Endothelial cell of umbilical vein (primary cell): ENCODE measurements around the gene CDYL. TPM values are rescaled to one million over a fixed set of nuclear protein-coding genes. Genes with fewer than 3 reads are reported as not detected.

Source experiments
- BruUV-seq: library from RNA; stranded (reverse); fragments of 400-500 nt; replicated peaks from 2 replicates; lab custom pipeline; 2021; lab: Mats Ljungman, UMichigan
- CTCF ChIA-PET: fragments of 300-600, 350-600 bp; sonication (Branson Sonifier 250); formaldehyde crosslinking; loops from one replicate; lab custom pipeline; 2021; ENCODE audit warnings: antibody characterized with exemption, inconsistent platforms; lab: Charles Lee
- POLR2A ChIA-PET: fragments of 300-600, 350-600 bp; sonication (Branson Sonifier 250); formaldehyde crosslinking; loops from one replicate; lab custom pipeline; 2021; ENCODE audit warnings: antibody characterized with exemption, inconsistent platforms; lab: Charles Lee
- DNase-seq: peaks from one replicate; pipeline ENCODE4 v3.0.0-alpha.2; 2011; ENCODE audit warnings: low read depth, low spot score
- FAIRE-seq: peaks from 2 replicates; lab custom pipeline; 2011; peaks lifted over from hg19 to GRCh38; lab: Jason Lieb, UNC
- H2AFZ ChIP-seq: 2 replicates; pipeline ENCODE4 v1.6.0; 2012; ENCODE audit warnings: low read depth, low read length, control low read depth, inconsistent platforms
- H3K27ac ChIP-seq: 2 replicates; pipeline ENCODE4 v1.5.1; 2011; ENCODE audit warnings: low read depth, mild to moderate bottlenecking, control low read depth, low read length, moderate library complexity; ENCODE audit not compliant: insufficient read depth
- H3K27me3 ChIP-seq, 2 experiments: 2 replicates each; pipeline versions ENCODE4 v1.6.0 to v1.6.1; 2011; ENCODE audit warnings: low read length in 2 of 2, mixed read lengths in 1 of 2; ENCODE audit not compliant: control insufficient read depth in 2 of 2, insufficient read depth in 2 of 2
- H3K36me3 ChIP-seq, 2 experiments: 2 replicates in 1 of 2; 3 replicates in 1 of 2; pipeline ENCODE4 v1.5.1; 2011; ENCODE audit warnings: low read length in 2 of 2, mild to moderate bottlenecking in 1 of 2, moderate library complexity in 1 of 2; ENCODE audit not compliant: control insufficient read depth in 2 of 2, insufficient read depth in 2 of 2; ENCODE audit errors: extremely low read depth in 1 of 2
- H3K4me1 ChIP-seq: 3 replicates; pipeline ENCODE4 v1.5.1; 2011; ENCODE audit warnings: mild to moderate bottlenecking, low read length; ENCODE audit not compliant: control insufficient read depth, insufficient read depth; ENCODE audit errors: extremely low read depth
- H3K4me2 ChIP-seq: 2 replicates; pipeline ENCODE4 v1.6.1; 2011; ENCODE audit warnings: low read length, control low read depth, mixed read lengths; ENCODE audit not compliant: insufficient read depth
- H3K4me3 ChIP-seq, 3 experiments: fragments of 200-600 bp in 1 of 3; sonication (generic), shearing (Covaris generic) in 1 of 3; replicated peaks in 1 of 3; 2 replicates each; pipeline ENCODE4 v1.5.1; 2011 to 2016; ENCODE audit warnings: control low read depth in 3 of 3, low read length in 3 of 3, mild to moderate bottlenecking in 2 of 3, inconsistent platforms in 1 of 3, low read depth in 1 of 3, moderate library complexity in 1 of 3; ENCODE audit not compliant: insufficient read depth in 1 of 3
- H3K79me2 ChIP-seq: 2 replicates; pipeline ENCODE4 v1.6.0; 2012; ENCODE audit warnings: low read length, inconsistent platforms; ENCODE audit not compliant: control insufficient read depth, insufficient read depth
- H3K9ac ChIP-seq: replicated peaks from 2 replicates; pipeline ENCODE3; 2011; ENCODE audit warnings: low read length, control low read depth; ENCODE audit not compliant: insufficient read depth; ENCODE audit errors: extremely low read depth
- H3K9me1 ChIP-seq: replicated peaks from 3 replicates; pipeline ENCODE4 v1.6.0; 2011; ENCODE audit warnings: mild to moderate bottlenecking, low read length; ENCODE audit not compliant: control insufficient read depth, insufficient read depth; ENCODE audit errors: extremely low read depth
- H3K9me3 ChIP-seq: replicated peaks from 2 replicates; pipeline ENCODE4 v1.5.1; 2012; ENCODE audit warnings: low read length, inconsistent platforms; ENCODE audit not compliant: control insufficient read depth, insufficient read depth
- H4K20me1 ChIP-seq: replicated peaks from 2 replicates; pipeline ENCODE3; 2011; ENCODE audit warnings: mild to moderate bottlenecking, low read length; ENCODE audit not compliant: control insufficient read depth, insufficient read depth; ENCODE audit errors: extremely low read depth
- EZH2 ChIP-seq: IDR thresholded peaks from 2 replicates; pipeline ENCODE4 v1.6.1; 2012; ENCODE audit warnings: borderline replicate concordance, low read depth, mild to moderate bottlenecking, moderate library complexity, low read length, inconsistent platforms; ENCODE audit not compliant: severe bottlenecking
- FOS ChIP-seq: IDR thresholded peaks from 2 replicates; pipeline ENCODE4 v1.6.1; 2011; ENCODE audit warnings: mild to moderate bottlenecking, low read length, moderate library complexity, borderline replicate concordance; ENCODE audit not compliant: insufficient read depth
- GATA2 ChIP-seq: IDR thresholded peaks from 2 replicates; pipeline ENCODE4 v1.7.0; 2011; ENCODE audit warnings: low read depth, mild to moderate bottlenecking, moderate library complexity, mixed read lengths, low read length; ENCODE audit not compliant: insufficient read length, insufficient read depth
- JUN ChIP-seq: IDR thresholded peaks from 2 replicates; pipeline ENCODE4 v1.6.1; 2011; ENCODE audit warnings: borderline replicate concordance, low read depth; ENCODE audit not compliant: insufficient read length, insufficient read depth
- MYC ChIP-seq: IDR thresholded peaks from one replicate; pipeline ENCODE4 v1.6.1; 2011; ENCODE audit warnings: mild to moderate bottlenecking, low read depth, low read length
- POLR2A ChIP-seq: IDR thresholded peaks from 2 replicates; pipeline ENCODE4 v1.6.1; 2012; ENCODE audit warnings: low read depth, mild to moderate bottlenecking, control low read depth, low read length
- POLR2AphosphoS5 ChIP-seq: IDR thresholded peaks from 2 replicates; pipeline ENCODE4 v1.6.1; 2012; ENCODE audit warnings: low read depth, mild to moderate bottlenecking, control low read depth, low read length, moderate library complexity; ENCODE audit not compliant: insufficient read depth
- dilution Hi-C: fragments of 300-500 bp; cut with MboI; formaldehyde crosslinking; loops from one replicate; pipeline ENCODE4 v1.15.0; 2019; ENCODE audit warnings: low sequenced_read_pairs; ENCODE audit not compliant: extremely low pct_ligation_motif_present
- intact Hi-C: fragments of 100-400 bp; cut with micrococcal nuclease; formaldehyde crosslinking; loops from one replicate; pipeline ENCODE4 v1.10.0; 2022
- polyA plus RNA-seq, 4 experiments: library from polyadenylated mRNA; depleted of rRNA in 3 of 4; stranded (reverse) in 3 of 4; unstranded in 1 of 4; fragments of >200 nt; gene quantifications; 2 replicates each; pipeline versions ENCODE4 v1.2.1 to v1.2.3, GENCODE V29; 2011 to 2012; ENCODE audit warnings: missing spikeins in 1 of 4
- total RNA-seq: library from RNA; stranded (reverse); gene quantifications from 2 replicates; pipeline ENCODE4 v1.2.3, GENCODE V29; 2021
- TF ChIP-seq, protein P1 (sequence below), 2 donors: IDR thresholded peaks; 1 replicate in 1 of 2; 2 replicates in 1 of 2; pipeline ENCODE4 v1.5.1; 2011; ENCODE audit warnings: low read length in 2 of 2, mild to moderate bottlenecking in 2 of 2, moderate library complexity in 2 of 2, control low read depth in 1 of 2, inconsistent platforms in 1 of 2, low read depth in 1 of 2; ENCODE audit not compliant: insufficient read depth in 1 of 2; ENCODE audit errors: extremely low read depth in 1 of 2
- TF ChIP-seq, protein P2 (sequence below): IDR thresholded peaks from 2 replicates; pipeline ENCODE4 v1.6.1; 2011; ENCODE audit not compliant: insufficient read depth, insufficient read length

The CDYL gene
- total and polyA plus RNA-seq, 2 donors (not counting 3 experiments of a cell fraction or from before 2014, with no cell fraction given): 10.2 to 35.6 TPM

DNA sequence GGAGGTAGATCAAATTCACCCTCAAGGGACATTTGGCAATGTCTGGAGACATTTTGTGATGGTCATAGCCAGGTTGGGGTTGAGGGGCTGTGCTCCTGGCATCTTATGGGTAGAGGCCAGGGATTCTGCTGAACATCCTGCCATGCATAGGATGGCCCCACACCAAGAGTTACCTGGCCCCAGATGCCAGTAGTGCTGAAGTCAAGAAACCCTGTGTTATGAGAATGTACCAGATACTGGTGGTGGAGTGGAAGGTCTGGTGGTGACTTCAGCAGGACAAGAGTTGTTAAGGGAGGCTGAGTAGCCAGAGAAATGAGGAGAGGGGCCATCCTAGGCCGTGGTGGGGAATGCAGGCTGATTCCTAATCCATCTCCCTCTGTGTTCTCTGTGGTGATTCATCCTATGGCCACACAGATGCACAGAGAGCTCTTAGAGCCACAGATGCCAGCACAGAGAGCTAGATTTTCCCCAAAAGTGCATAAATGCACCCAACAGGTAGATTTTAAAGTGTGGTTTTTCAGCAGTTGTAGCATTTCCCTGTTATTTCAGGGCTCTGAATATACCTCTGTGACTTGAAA, 43.6 kb downstream of the CDYL start:
- dilution Hi-C loops (no loop called here), intact Hi-C loops (no loop called here)
- Histone ChIP-seq H3K79me2 (peaks cover 66% of the 10 kb centered on the region), H3K27ac (no peak overlapping the region), H3K4me2 (no peak overlapping the region), H3K4me1 (no peaks in the 10 kb centered on the region), H4K20me1 (no peaks in the 10 kb centered on the region), H3K9me1 (no peaks in the 10 kb centered on the region), H3K4me3 (no peak overlapping the region), H3K9ac (no peak overlapping the region), H2AFZ (no peak overlapping the region), H3K9me3 (no peaks in the 10 kb centered on the region), H3K27me3 (no peaks in the 10 kb centered on the region), H3K36me3 (no peaks in the 10 kb centered on the region)
- TF ChIP-seq JUN (no peak), GATA2 (no peak)
- ChIA-PET POLR2A (no interaction called here), CTCF (interaction anchor here (1.2 kb wide), 1 partner anchor 108 kb away, joined by 3 read pairs; no protein-coding TSS in a partner anchor)
- no peak for FAIRE-seq
- DNase-seq: no peak
- BruUV-seq: no TSS peak

DNA sequence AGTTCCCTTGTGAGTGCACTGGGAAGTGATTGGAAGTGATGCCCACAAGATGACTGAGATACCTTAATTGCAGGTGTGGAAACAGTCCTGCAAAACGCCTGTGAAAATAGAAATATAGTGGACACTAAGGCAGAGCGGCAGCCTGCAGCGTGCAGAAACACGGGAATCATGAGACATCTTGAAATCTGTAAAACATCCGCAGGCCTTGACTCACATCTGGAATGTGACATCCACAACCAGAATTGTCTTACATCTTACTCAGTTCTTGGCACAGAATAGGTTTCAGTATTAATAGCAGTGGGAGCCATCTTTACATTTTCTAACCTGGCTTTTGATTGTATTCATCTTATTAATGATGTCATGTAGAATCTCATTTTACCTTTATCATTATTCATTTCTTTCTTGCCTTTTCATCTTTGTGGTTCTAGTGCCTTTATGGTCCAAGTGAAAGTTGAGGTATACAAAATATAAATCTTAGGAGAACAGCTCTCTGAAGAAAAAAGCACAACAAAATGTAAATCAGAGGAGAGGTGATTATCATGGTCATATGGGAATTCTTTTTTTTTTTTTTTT, 44.6 kb downstream of the CDYL start:
- Histone ChIP-seq H3K27me3 (no peaks in the 10 kb centered on the region), H3K36me3 (no peaks in the 10 kb centered on the region), H3K27ac (no peak overlapping the region), H3K79me2 (peaks cover 63% of the 10 kb centered on the region), H4K20me1 (no peaks in the 10 kb centered on the region), H3K9ac (no peak overlapping the region), H3K4me3 (no peak overlapping the region), H2AFZ (no peak overlapping the region), H3K4me2 (no peak overlapping the region), H3K9me1 (no peaks in the 10 kb centered on the region), H3K4me1 (no peaks in the 10 kb centered on the region), H3K9me3 (no peaks in the 10 kb centered on the region)
- FAIRE-seq: no peak
- DNase-seq: no peak
- CTCF ChIA-PET: no interaction called here
- TF ChIP-seq MYC (no peak), POLR2AphosphoS5 (no peak), FOS (no peak), EZH2 (no peak), POLR2A (no peak), GATA2 (no peak), JUN (no peak)
- TF ChIP-seq, protein P1, sequence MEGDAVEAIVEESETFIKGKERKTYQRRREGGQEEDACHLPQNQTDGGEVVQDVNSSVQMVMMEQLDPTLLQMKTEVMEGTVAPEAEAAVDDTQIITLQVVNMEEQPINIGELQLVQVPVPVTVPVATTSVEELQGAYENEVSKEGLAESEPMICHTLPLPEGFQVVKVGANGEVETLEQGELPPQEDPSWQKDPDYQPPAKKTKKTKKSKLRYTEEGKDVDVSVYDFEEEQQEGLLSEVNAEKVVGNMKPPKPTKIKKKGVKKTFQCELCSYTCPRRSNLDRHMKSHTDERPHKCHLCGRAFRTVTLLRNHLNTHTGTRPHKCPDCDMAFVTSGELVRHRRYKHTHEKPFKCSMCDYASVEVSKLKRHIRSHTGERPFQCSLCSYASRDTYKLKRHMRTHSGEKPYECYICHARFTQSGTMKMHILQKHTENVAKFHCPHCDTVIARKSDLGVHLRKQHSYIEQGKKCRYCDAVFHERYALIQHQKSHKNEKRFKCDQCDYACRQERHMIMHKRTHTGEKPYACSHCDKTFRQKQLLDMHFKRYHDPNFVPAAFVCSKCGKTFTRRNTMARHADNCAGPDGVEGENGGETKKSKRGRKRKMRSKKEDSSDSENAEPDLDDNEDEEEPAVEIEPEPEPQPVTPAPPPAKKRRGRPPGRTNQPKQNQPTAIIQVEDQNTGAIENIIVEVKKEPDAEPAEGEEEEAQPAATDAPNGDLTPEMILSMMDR (IDR thresholded peaks at IDR 0.05; ENCODE audit: extremely low read depth in 1 of 2, insufficient read depth in 1 of 2, low read depth in 1 of 2, low read length in 2 of 2): no peak
- TF ChIP-seq, protein P2, sequence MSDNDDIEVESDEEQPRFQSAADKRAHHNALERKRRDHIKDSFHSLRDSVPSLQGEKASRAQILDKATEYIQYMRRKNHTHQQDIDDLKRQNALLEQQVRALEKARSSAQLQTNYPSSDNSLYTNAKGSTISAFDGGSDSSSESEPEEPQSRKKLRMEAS: no peak
- intact Hi-C loops: no loop called here
- dilution Hi-C loops: no loop called here
- POLR2A ChIA-PET: no interaction called here
- BruUV-seq: no TSS peak
